Nephron progenitor cell (in vitro differentiated cells): Measurements from ENCODE around the gene GFOD2.

ENCODE experiments used
- DNase-seq: peaks from one replicate; pipeline ENCODE4 v3.0.0; 2021
- H3K27ac Mint-ChIP-seq: 2 replicates; pipeline ENCODE4 v1.8.0; 2021; ENCODE audit warnings: mild to moderate bottlenecking, moderate library complexity, mixed read lengths
- H3K27me3 Mint-ChIP-seq: 2 replicates; pipeline ENCODE4 v1.8.0; 2021; ENCODE audit warnings: mild to moderate bottlenecking, low read depth, mixed read lengths; ENCODE audit not compliant: poor library complexity
- H3K36me3 Mint-ChIP-seq: 2 replicates; pipeline ENCODE4 v1.8.0; 2021; ENCODE audit warnings: low read depth, mixed read lengths
- H3K4me1 Mint-ChIP-seq: 2 replicates; pipeline ENCODE4 v1.8.0; 2021; ENCODE audit warnings: mixed read lengths
- H3K4me3 Mint-ChIP-seq: 2 replicates; pipeline ENCODE4 v1.8.0; 2021; ENCODE audit warnings: mild to moderate bottlenecking, moderate library complexity, mixed read lengths
- H3K9me3 Mint-ChIP-seq: 2 replicates; pipeline ENCODE4 v1.8.0; 2021; ENCODE audit warnings: mild to moderate bottlenecking, moderate library complexity, mixed read lengths
- TF ChIP-seq, protein P1 (sequence below): fragments of 200-600 bp; sonication (generic); IDR thresholded peaks from 2 replicates; pipeline ENCODE4 v1.5.0; 2021; ENCODE audit warnings: antibody characterized with exemption

GFOD2 gene

GRCh38 chr16:67656344-67657016 is 62.6 kb downstream of the GFOD2 start:
- no peak overlapping the region for H3K27ac Mint-ChIP-seq
- no peaks in the 10 kb centered on the region for H3K9me3 Mint-ChIP-seq
- no peaks in the 10 kb centered on the region for H3K36me3 Mint-ChIP-seq
- H3K27me3 Mint-ChIP-seq = peaks cover 47% of the 10 kb centered on the region
- DNase-seq = no peak
- TF ChIP-seq, protein P1, sequence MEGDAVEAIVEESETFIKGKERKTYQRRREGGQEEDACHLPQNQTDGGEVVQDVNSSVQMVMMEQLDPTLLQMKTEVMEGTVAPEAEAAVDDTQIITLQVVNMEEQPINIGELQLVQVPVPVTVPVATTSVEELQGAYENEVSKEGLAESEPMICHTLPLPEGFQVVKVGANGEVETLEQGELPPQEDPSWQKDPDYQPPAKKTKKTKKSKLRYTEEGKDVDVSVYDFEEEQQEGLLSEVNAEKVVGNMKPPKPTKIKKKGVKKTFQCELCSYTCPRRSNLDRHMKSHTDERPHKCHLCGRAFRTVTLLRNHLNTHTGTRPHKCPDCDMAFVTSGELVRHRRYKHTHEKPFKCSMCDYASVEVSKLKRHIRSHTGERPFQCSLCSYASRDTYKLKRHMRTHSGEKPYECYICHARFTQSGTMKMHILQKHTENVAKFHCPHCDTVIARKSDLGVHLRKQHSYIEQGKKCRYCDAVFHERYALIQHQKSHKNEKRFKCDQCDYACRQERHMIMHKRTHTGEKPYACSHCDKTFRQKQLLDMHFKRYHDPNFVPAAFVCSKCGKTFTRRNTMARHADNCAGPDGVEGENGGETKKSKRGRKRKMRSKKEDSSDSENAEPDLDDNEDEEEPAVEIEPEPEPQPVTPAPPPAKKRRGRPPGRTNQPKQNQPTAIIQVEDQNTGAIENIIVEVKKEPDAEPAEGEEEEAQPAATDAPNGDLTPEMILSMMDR = no peak
- H3K4me1 Mint-ChIP-seq = peaks cover 20% of the 10 kb centered on the region
- H3K4me3 Mint-ChIP-seq = no peak overlapping the region

GRCh38 chr16:67655363-67655762 is 63.8 kb downstream of the GFOD2 start:
- no peak overlapping the region for H3K27ac Mint-ChIP-seq

DNA sequence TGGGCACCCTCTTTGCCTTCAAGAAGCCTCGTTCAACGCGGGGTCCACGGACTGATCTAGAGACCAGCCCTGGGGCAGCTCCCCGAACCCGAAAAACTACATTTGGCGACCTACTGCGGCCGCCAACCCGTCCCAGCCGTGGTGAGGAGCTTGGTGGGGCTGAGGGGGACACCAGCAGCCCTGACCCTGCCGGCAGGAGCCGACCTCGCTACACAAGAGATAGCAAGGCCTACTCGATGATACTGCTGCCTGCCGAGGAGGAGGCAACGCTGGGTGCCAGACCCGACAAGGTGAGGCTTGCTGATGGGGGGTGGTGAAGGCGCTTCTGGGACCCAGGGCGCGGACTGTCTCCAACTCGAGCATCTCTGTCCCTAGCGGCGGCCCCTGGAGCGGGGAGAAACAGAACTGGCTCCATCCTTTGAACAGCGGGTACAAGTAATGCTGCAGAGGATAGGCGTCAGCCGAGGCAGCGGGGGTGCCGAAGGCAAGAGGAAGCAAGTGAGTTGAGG is 64.7 kb downstream of the GFOD2 start:
- no peaks in the 10 kb centered on the region for H3K36me3 Mint-ChIP-seq
- peaks cover 58% of the 10 kb centered on the region for H3K27me3 Mint-ChIP-seq
- H3K27ac Mint-ChIP-seq = no peak overlapping the region
- H3K4me1 Mint-ChIP-seq = peaks cover 18% of the 10 kb centered on the region
- no peaks in the 10 kb centered on the region for H3K9me3 Mint-ChIP-seq
- TF ChIP-seq, protein P1 = no peak
- DNase-seq = no peak
- no peak overlapping the region for H3K4me3 Mint-ChIP-seq

More at GRCh38 chr16:67655363-67655762, 63.8 kb downstream of the GFOD2 start:
- no peak overlapping the region for H3K4me3 Mint-ChIP-seq
- peaks cover 21% of the 10 kb centered on the region for H3K4me1 Mint-ChIP-seq
- no peaks in the 10 kb centered on the region for H3K36me3 Mint-ChIP-seq
- peaks cover 51% of the 10 kb centered on the region for H3K27me3 Mint-ChIP-seq
- H3K9me3 Mint-ChIP-seq = no peaks in the 10 kb centered on the region
- DNase-seq = no peak
- TF ChIP-seq, protein P1 = no peak

DNA sequence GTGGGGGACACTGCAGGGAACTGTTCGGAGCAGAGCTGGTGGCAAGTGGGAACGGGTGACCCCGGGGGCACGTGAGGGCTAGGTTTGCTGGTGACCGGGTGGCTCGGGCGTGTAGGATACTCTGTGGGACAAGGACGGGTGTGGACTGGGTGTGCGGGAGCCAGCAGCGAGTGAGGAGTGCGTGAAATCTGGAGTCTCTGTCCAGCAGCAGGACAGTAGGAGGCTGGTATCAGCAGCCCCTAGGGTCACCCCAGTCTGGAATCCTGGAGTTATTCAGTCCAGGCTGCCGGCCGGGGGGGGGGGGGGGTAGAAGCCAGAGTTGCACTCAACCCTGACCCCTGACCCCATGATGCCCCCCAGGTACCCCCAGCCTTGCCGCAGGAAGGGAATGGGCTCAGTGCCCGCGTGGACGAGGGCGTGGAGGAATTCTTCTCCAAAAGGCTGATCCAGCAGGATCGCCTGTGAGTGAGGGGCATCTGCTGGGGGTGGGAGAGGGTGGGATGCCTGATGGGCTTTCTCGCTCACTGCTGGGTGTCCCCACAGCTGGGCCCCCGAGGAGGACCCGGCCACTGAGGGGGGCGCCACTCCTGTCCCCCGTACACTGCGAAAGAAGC is 65.2 kb downstream of the GFOD2 start:
- TF ChIP-seq, protein P1 = no peak
- Mint-ChIP-seq H3K9me3 (no peaks in the 10 kb centered on the region), H3K4me3 (peak overlapping the region; percentile 82), H3K27ac (no peak overlapping the region), H3K36me3 (no peaks in the 10 kb centered on the region), H3K27me3 (peaks cover 62% of the 10 kb centered on the region), H3K4me1 (peaks cover 12% of the 10 kb centered on the region)
- DNase-seq = no peak

GRCh38 chr16:67653128-67653788 is 65.9 kb downstream of the GFOD2 start:
- peak; percentile 49 for DNase-seq
- no peak overlapping the region for H3K27ac Mint-ChIP-seq
- no peaks in the 10 kb centered on the region for H3K9me3 Mint-ChIP-seq
- TF ChIP-seq, protein P1 = peak; percentile 19
- peaks cover 65% of the 10 kb centered on the region for H3K27me3 Mint-ChIP-seq
- no peaks in the 10 kb centered on the region for H3K36me3 Mint-ChIP-seq
- H3K4me1 Mint-ChIP-seq = peaks cover 11% of the 10 kb centered on the region
- H3K4me3 Mint-ChIP-seq = peak overlapping the region; percentile 82
